Activated effector memory CD4-positive, alpha-beta T cell treated with Interleukin-2 at 50 U/mL for 16 hours (primary cell): ENCODE results near the gene LRRC23.
A peak's percentile ranks its signal among the peaks of the same experiment; 100 is the strongest.

Experiments
- DNase-seq: peaks from one replicate; pipeline ENCODE4 v3.0.0-alpha.2; 2020

Gene LRRC23

DNA sequence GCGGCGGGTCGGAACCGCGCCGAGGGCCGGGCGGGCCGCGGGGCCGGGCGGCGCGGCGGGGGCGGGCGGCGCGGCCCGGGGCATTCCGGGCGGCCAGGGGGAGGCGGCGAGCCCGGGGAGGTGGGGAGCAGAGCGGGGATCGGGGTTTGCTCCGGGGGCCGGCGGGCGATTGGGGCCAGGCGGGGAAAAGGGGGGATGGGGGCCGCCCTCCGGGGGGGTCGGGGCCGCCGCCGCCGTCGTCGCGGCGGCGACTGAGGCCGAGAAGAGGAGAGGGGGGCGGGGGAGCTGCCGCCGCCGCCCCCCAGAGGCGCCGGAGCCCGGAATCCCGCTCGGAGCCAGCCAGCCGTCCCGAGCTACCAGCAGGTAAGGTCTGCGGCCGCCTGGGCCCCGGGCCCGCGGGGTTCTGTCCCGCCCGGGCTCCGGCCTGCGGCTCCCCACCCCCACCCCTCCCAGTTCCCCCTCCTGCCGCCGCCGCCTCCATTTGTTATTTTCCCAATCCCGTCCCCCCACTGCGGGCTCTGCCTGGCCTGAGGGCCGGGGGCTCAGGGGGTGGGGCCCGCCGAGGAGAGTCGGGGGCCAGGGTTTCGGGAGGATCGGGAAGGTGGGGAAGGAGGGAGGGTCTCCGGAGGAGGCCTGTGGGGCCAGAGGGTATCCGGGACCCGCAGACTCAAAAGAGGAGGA lies 23.5 kb downstream of the LRRC23 start:
- no peak for DNase-seq

DNA sequence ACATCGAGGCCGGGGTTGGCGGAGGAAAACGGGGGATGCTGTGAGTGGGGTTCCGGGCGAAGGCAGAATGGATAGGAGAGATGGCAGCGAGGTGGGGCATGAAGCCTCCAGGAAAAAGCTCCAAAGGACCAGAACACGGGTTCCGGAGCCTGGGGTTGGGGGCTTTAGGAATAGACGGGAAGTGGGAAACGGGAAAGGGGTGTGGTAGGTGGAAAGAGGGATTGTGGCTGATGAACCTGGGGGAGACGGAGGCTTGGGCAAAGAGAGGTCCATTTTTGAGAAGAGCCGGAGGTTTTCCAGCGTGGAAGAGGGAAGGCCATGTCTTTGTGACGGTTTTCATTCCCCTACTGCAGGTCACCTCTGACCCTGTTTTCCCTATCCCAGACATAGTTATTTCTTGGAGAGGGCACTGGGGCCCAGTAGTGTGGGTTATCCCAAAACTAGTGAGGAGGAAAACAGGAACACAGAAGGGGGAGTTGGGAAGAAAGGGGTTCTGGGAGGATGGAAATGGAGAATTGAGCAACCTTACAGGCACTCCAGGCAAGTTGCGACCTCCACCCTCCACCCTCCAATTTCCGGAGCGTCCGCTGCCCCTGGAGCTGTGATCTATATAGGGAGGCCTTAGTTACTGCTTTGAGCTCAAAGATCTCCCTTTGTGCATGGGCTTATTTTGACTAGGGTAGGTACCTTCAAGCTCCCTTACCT lies 24.2 kb downstream of the LRRC23 start:
- no peak for DNase-seq

DNA sequence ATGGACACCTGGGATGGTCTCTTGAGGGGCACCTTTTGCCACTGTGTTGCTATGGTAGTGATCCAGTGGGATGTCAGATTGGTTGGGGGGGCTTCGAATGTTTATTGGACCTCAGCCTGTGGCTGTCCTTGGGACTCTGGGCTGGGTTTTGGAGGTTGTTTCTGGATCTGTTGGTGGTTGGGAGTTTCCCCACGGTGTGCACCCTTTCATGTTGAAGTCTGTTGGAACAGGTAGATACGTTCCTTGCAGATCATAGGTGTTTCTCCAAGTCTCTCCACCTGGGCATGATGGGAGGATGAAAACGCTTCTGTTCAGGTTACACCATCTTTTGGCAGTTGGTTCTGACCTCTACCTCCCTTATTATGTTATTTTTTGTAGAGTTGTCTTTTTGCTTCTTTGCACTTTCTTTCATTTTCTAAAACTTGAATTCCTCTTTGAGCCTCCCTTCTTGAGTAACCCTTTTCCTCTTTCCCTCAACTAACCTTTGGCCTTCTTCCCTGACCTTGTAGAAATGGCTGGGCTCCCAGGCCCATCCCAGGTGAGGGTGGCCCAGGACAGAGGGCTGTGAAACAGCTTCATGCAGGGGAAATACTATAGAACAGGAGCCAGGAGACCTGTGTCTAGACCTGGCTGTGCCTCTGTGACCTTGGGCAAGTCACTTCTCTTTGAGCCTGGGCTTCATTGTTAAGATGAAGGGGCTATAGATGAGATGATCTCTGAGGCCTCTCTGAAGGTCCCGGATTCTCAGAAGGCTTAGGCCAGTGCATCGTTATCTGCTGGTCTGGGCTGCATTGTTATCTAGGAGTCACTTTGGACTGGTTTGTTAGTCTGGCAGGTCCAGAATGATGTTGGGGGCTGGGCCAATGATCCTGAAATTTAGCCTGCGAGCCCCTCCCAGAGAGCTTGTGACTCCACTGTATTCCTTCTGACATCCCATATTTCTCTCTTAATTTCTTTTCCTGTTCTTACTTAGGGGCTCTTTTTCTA lies 25.1 kb downstream of the LRRC23 start:
- no peak for DNase-seq

DNA sequence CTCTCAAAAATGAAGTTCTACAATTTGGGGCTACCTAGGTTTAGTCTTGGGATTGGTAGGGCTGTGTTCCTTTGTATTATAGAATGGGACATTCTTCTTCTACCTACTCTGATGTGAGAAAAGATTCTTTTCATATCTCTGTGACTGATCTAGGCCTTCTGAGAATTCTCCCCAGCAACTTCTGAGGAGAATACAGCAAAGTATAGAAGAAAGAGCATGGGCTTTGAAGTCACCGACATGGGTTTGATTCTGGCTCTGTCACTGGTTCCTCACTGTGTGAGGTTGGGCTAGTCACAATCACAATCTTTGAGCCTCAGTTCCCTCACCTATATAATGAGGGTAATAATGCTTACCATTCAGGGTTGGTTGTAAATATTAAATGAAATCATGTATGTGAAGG lies 28.1 kb downstream of the LRRC23 start:
- no peak for DNase-seq

DNA sequence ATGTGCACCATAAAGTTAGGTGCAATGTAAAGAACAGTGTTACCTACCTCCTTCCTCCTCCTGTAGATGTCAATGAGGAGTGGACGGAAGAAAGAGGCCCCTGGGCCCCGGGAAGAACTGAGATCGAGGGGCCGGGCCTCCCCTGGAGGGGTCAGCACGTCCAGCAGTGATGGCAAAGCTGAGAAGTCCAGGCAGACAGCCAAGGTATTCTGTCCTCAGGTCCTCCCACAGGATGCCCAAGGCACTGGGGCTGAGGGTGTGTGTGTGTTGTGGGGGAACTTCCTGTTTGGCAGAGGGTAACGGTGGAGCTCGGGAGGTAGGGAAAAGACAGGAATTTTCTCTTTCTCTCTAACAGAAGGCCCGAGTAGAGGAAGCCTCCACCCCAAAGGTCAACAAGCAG lies 29.5 kb downstream of the LRRC23 start:
- DNase-seq = no peak

DNA sequence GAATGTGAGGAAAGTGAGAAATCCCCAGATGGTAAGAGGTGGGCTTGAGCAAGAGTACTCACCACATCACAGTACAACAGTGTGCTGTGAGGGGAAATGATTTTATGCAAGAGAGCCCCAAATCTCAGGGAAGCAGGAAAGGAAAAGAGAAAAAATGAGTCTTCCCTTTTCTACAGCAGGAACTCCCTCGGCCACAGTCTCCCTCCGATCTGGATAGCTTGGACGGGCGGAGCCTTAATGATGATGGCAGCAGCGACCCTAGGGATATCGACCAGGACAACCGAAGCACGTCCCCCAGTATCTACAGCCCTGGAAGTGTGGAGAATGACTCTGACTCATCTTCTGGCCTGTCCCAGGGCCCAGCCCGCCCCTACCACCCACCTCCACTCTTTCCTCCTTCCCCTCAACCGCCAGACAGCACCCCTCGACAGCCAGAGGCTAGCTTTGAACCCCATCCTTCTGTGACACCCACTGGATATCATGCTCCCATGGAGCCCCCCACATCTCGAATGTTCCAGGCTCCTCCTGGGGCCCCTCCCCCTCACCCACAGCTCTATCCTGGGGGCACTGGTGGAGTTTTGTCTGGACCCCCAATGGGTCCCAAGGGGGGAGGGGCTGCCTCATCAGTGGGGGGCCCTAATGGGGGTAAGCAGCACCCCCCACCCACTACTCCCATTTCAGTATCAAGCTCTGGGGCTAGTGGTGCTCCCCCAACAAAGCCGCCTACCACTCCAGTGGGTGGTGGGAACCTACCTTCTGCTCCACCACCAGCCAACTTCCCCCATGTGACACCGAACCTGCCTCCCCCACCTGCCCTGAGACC lies 31.0 kb downstream of the LRRC23 start:
- no peak for DNase-seq

DNA sequence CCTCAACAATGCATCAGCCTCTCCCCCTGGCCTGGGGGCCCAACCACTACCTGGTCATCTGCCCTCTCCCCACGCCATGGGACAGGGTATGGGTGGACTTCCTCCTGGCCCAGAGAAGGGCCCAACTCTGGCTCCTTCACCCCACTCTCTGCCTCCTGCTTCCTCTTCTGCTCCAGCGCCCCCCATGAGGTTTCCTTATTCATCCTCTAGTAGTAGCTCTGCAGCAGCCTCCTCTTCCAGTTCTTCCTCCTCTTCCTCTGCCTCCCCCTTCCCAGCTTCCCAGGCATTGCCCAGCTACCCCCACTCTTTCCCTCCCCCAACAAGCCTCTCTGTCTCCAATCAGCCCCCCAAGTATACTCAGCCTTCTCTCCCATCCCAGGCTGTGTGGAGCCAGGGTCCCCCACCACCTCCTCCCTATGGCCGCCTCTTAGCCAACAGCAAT lies 31.6 kb downstream of the LRRC23 start:
- DNase-seq = no peak

DNA sequence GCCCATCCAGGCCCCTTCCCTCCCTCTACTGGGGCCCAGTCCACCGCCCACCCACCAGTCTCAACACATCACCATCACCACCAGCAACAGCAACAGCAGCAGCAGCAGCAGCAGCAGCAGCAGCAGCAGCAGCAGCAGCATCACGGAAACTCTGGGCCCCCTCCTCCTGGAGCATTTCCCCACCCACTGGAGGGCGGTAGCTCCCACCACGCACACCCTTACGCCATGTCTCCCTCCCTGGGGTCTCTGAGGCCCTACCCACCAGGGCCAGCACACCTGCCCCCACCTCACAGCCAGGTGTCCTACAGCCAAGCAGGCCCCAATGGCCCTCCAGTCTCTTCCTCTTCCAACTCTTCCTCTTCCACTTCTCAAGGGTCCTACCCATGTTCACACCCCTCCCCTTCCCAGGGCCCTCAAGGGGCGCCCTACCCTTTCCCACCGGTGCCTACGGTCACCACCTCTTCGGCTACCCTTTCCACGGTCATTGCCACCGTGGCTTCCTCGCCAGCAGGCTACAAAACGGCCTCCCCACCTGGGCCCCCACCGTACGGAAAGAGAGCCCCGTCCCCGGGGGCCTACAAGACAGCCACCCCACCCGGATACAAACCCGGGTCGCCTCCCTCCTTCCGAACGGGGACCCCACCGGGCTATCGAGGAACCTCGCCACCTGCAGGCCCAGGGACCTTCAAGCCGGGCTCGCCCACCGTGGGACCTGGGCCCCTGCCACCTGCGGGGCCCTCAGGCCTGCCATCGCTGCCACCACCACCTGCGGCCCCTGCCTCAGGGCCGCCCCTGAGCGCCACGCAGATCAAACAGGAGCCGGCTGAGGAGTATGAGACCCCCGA lies 32.2 kb downstream of the LRRC23 start:
- DNase-seq = no peak

DNA sequence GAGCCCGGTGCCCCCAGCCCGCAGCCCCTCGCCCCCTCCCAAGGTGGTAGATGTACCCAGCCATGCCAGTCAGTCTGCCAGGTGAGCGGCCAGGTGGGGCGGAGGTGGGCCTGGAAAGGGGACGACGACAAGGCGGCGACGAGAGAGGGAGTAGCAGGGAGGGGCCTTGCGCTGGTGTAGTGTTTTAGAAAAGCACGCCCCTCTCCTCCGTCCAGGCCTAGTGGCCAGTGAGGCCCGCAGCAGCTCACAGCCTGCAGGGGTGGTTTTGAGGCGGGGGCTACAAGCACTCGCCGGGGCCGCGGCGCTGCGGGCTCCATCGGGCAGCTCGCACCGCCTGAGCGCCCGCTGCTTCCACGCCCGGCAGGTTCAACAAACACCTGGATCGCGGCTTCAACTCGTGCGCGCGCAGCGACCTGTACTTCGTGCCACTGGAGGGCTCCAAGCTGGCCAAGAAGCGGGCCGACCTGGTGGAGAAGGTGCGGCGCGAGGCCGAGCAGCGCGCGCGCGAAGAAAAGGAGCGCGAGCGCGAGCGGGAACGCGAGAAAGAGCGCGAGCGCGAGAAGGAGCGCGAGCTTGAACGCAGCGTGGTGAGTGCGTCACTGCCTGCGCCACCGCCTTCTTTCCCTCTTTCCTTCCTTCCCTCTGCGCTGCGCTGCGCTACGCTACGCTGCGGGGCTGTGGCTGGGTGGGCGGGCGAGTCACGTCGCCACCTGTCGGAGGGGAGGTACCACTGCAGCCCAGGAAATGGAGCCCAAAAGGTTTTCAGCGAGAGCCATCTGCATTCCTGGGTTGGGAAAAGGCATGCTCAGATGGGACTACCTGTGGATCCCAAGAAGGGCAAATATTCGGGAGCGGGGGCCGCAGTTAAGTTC lies 33.1 kb downstream of the LRRC23 start:
- DNase-seq = peak; percentile 89

DNA sequence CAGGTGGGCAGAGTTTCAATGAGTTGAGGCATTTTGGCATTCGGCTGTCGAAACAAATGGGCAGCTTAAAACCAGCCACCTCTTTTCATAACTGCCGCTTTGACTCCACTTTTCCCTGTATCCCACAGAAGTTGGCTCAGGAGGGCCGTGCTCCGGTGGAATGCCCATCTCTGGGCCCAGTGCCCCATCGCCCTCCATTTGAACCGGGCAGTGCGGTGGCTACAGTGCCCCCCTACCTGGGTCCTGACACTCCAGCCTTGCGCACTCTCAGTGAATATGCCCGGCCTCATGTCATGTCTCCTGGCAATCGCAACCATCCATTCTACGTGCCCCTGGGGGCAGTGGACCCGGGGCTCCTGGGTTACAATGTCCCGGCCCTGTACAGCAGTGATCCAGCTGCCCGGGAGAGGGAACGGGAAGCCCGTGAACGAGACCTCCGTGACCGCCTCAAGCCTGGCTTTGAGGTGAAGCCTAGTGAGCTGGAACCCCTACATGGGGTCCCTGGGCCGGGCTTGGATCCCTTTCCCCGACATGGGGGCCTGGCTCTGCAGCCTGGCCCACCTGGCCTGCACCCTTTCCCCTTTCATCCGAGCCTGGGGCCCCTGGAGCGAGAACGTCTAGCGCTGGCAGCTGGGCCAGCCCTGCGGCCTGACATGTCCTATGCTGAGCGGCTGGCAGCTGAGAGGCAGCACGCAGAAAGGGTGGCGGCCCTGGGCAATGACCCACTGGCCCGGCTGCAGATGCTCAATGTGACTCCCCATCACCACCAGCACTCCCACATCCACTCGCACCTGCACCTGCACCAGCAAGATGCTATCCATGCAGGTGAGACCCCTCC lies 34.0 kb downstream of the LRRC23 start:
- DNase-seq = no peak

DNA sequence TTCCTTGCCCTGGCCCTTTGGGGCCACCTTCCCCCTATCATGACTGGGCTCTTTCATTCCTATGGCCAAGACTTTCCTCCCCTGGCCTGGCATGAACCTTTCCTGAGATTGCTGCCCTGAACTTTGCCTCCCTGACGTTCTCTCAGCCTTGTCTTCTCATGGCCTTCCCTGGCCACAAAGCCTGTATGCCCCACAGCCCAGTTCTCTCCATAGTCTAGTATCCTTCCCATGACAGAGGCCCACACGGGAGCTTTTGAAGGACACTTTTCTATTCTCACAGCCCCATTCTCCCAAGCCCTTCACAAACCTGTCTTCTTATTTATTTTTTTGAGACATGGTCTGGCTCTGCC lies 34.5 kb downstream of the LRRC23 start:
- no peak for DNase-seq

DNA sequence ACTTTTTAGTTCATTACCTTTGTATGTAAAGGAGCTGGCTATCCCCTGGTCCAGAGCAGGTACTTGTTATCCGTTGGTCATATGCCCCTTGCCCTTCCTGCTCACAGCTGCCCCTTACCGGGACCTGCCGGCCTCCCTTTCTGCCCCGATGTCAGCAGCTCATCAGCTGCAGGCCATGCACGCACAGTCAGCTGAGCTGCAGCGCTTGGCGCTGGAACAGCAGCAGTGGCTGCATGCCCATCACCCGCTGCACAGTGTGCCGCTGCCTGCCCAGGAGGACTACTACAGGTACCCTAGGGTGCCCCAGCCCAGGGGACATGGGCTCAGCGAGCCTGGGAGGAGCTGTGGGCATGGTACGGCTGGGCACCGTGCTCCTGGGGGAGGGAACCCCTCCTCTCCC lies 36.6 kb downstream of the LRRC23 start:
- no peak for DNase-seq

DNA sequence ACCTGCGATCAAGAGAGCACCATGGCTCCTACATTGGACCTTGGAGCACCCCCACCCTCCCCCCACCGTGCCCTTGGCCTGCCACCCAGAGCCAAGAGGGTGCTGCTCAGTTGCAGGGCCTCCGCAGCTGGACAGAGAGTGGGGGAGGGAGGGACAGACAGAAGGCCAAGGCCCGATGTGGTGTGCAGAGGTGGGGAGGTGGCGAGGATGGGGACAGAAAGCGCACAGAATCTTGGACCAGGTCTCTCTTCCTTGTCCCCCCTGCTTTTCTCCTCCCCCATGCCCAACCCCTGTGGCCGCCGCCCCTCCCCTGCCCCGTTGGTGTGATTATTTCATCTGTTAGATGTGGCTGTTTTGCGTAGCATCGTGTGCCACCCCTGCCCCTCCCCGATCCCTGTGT lies 37.2 kb downstream of the LRRC23 start:
- DNase-seq = no peak

DNA sequence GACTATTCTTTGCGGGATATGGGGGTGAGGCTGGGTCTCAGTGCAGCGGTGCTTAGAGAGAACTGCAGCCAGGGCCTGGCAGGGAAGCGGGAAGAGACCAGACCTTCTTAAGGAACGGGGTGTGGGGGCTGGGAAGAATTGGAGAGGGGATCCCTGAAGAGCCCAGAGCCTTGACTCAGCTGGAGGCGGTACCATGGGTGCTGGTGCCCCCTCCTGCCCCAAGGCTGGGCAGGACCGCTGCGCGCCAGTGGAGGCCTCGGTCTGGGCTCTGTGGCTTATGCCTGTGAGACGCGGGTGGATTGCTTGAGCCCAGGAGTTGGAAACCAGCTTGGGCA lies 37.7 kb downstream of the LRRC23 start:
- no peak for DNase-seq

DNA sequence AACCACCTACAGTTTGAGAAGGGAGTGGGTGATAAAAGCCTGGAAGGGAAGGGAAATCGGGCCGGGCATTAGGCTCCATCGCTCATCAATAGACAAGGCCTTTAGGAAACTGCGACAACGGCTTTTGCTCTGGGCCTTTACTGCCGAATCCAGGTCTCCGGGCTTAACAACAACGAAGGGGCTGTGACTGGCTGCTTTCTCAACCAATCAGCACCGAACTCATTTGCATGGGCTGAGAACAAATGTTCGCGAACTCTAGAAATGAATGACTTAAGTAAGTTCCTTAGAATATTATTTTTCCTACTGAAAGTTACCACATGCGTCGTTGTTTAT lies 38.7 kb downstream of the LRRC23 start:
- peak; percentile 67 for DNase-seq

DNA sequence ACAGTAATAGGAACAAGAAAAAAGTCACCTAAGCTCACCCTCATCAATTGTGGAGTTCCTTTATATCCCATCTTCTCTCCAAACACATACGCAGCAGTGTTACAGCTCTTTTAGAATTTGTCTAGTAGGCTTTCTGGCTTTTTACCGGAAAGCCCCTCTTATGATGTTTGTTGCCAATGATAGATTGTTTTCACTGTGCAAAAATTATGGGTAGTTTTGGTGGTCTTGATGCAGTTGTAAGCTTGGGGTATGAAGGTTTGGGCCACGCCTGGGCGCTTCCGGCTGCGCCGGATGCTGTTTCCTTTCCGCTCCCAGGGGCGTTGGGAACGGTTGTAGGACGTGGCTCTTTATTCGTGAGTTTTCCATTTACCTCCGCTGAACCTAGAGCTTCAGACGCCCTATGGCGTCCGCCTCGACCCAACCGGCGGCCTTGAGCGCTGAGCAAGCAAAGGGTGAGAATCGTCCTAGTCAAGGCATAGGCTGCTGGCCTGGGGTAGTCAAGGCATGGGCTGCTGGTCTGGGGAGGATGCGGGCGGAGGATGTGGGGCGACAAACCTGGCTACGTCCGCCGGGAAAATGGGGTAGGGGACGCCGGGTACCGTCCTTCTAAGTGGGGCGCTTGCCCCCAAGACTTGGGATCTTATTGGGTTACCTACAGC lies 39.2 kb downstream of the LRRC23 start, which contains the start of the genes C12orf57 and RNU7-1:
TSS of gene C12orf57 (plus strand) at position 301 of the 659 bp plus-strand sequence. CDS start at position 401, 100 bp downstream.
TSS of gene RNU7-1 (plus strand) at position 95 of the 659 bp plus-strand sequence.
- peak; percentile 55 for DNase-seq

DNA sequence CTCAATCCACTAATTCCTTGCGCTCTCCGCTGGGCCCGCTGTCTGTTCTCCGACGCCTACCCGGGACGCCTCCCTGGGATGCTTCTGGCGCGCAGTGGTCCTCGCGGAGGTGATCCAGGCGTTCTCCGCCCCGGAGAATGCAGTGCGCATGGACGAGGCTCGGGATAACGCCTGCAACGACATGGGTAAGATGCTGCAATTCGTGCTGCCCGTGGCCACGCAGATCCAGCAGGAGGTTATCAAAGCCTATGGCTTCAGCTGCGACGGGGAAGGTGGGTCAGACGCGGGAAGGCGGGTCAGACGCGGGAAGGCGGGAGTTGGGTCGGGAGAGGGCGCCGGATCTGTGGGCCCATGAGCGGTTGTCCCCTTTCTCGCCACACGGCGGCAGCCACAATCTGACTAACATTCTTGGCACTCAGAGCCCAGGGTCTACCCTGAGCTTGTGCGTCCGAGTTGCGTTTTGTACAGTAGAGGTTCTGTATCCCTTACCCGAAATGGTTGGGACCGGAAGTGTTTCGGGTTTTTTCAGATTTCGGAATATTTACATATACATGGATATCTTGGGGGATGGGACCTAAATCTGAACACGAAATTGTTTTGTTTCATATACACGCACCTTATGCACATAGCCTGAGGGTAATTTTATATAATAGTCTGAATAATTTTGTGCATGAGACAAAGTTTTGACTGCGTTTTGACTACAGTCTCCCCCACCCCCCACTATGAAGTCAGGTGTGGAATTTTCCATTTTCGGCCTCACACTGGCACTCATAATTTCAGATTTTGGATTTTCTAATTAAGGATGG lies 40.0 kb downstream of the LRRC23 start:
- peak; percentile 79 for DNase-seq

DNA sequence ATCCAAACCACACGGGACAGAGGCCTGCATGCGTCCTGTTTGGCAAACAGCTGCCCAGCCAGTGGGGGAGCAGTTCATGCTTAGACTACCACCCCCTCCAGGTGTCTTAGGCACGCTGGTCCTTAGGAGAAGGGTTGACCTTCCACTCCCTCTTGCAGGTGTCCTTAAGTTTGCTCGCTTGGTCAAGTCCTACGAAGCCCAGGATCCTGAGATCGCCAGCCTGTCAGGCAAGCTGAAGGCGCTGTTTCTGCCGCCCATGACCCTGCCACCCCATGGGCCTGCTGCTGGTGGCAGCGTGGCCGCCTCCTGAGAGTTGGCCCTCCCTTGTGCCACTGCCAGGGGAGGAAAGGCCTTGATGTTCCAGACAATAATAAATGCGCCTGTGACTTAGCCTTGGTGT lies 41.0 kb downstream of the LRRC23 start:
- DNase-seq = no peak
